DOHH2 (cell line): Measurements from ENCODE around the gene PRRG3.

Experiments used
- H3F3A ChIP-seq: fragments of 200-600 bp; sonication (generic), shearing (Covaris generic); 2 replicates; pipeline ENCODE4 v1.6.0; 2016; ENCODE audit warnings: antibody characterized with exemption, mild to moderate bottlenecking; ENCODE audit not compliant: control insufficient read depth, insufficient read depth
- H3K27ac ChIP-seq: fragments of 200-600 bp; sonication (generic); 2 replicates; pipeline ENCODE4 v1.5.1; 2014; ENCODE audit warnings: low read depth, mild to moderate bottlenecking, low read length, moderate library complexity
- H3K27me3 ChIP-seq: fragments of 200-600 bp; sonication (generic); 2 replicates; pipeline ENCODE4 v1.6.1; 2014; ENCODE audit warnings: mild to moderate bottlenecking, low read length, mixed read lengths; ENCODE audit not compliant: control insufficient read depth
- H3K36me3 ChIP-seq: fragments of 200-600 bp; sonication (generic); 2 replicates; pipeline ENCODE4 v1.6.1; 2014; ENCODE audit warnings: mild to moderate bottlenecking, low read length, moderate library complexity, mixed read lengths; ENCODE audit not compliant: control insufficient read depth
- H3K4me1 ChIP-seq: fragments of 200-600 bp; sonication (generic); 2 replicates; pipeline ENCODE4 v1.6.1; 2014; ENCODE audit warnings: mild to moderate bottlenecking, low read length, mixed read lengths; ENCODE audit not compliant: control insufficient read depth
- H3K4me2 ChIP-seq: fragments of 200-600 bp; sonication (generic); 2 replicates; pipeline ENCODE4 v1.6.0; 2014; ENCODE audit warnings: mild to moderate bottlenecking, low read length, moderate library complexity
- H3K4me3 ChIP-seq: fragments of 200-600 bp; sonication (generic); 2 replicates; pipeline ENCODE4 v1.5.1; 2014; ENCODE audit warnings: mild to moderate bottlenecking, low read length, mixed read lengths
- H3K79me2 ChIP-seq: fragments of 200-600 bp; sonication (generic); 2 replicates; pipeline ENCODE4 v1.6.1; 2014; ENCODE audit warnings: mild to moderate bottlenecking, low read length, mixed read lengths; ENCODE audit not compliant: control insufficient read depth
- H3K9me2 ChIP-seq: fragments of 200-600 bp; sonication (generic); replicated peaks from 2 replicates; pipeline ENCODE4 v1.6.1; 2014; ENCODE audit warnings: mild to moderate bottlenecking, low read length, mixed read lengths; ENCODE audit not compliant: control insufficient read depth
- H3K9me3 ChIP-seq: fragments of 200-600 bp; sonication (generic); 2 replicates; pipeline ENCODE4 v1.6.1; 2014; ENCODE audit warnings: antibody characterized with exemption, low read length, mixed read lengths; ENCODE audit not compliant: control insufficient read depth, insufficient read depth
- H4K20me1 ChIP-seq: fragments of 200-600 bp; sonication (generic); 2 replicates; pipeline ENCODE4 v1.6.0; 2014; ENCODE audit warnings: low read depth, mild to moderate bottlenecking, antibody characterized with exemption, low read length, moderate library complexity; ENCODE audit not compliant: control insufficient read depth, insufficient read depth
- CTCF ChIP-seq: fragments of 200-600 bp; sonication (generic); IDR thresholded peaks from one replicate; pipeline ENCODE4 v1.5.1; 2014; ENCODE audit warnings: antibody characterized with exemption, mild to moderate bottlenecking, low read depth, low read length; ENCODE audit not compliant: poor library complexity, severe bottlenecking
- EZH2phosphoT487 ChIP-seq: fragments of 200-600 bp; sonication (generic); IDR thresholded peaks from 2 replicates; pipeline ENCODE4 v1.6.1; 2017; ENCODE audit warnings: borderline replicate concordance, mild to moderate bottlenecking, antibody characterized with exemption, low read length, moderate library complexity, mixed read lengths

The PRRG3 gene

GRCh38 chrX:151700581-151700980 lies 5.3 kb downstream of the PRRG3 start:
- Histone ChIP-seq H3F3A (no peaks in the 10 kb centered on the region), H3K4me1 (no peaks in the 10 kb centered on the region), H3K9me2 (no peaks in the 10 kb centered on the region), H3K27ac (no peak overlapping the region), H3K9me3 (no peaks in the 10 kb centered on the region), H3K4me3 (no peak overlapping the region), H4K20me1 (no peaks in the 10 kb centered on the region), H3K4me2 (no peak overlapping the region), H3K27me3 (no peaks in the 10 kb centered on the region), H3K79me2 (no peaks in the 10 kb centered on the region), H3K36me3 (no peaks in the 10 kb centered on the region)
- TF ChIP-seq EZH2phosphoT487 (no peak), CTCF (no peak)

- Histone ChIP-seq H3K4me2 (no peak overlapping the region), H3K4me3 (no peak overlapping the region), H3K9me2 (no peaks in the 10 kb centered on the region), H3K4me1 (no peaks in the 10 kb centered on the region), H4K20me1 (no peaks in the 10 kb centered on the region), H3K27ac (no peak overlapping the region), H3K27me3 (no peaks in the 10 kb centered on the region), H3K79me2 (no peaks in the 10 kb centered on the region), H3K36me3 (no peaks in the 10 kb centered on the region), H3F3A (no peaks in the 10 kb centered on the region), H3K9me3 (no peaks in the 10 kb centered on the region)
- no peak for TF ChIP-seq EZH2phosphoT487
- TF ChIP-seq CTCF, result no peak
Observed at GRCh38 chrX:151701071-151701470, 5.8 kb downstream of the PRRG3 start.

GRCh38 chrX:151701531-151701930 lies 6.3 kb downstream of the PRRG3 start:
- H3K9me2 ChIP-seq, result no peaks in the 10 kb centered on the region
- no peak overlapping the region for H3K4me2 ChIP-seq
- no peak overlapping the region for H3K27ac ChIP-seq
- no peaks in the 10 kb centered on the region for H3K4me1 ChIP-seq
- no peaks in the 10 kb centered on the region for H3F3A ChIP-seq
- no peaks in the 10 kb centered on the region for H3K9me3 ChIP-seq
- no peaks in the 10 kb centered on the region for H4K20me1 ChIP-seq
- no peaks in the 10 kb centered on the region for H3K27me3 ChIP-seq
- H3K79me2 ChIP-seq, result no peaks in the 10 kb centered on the region
- no peaks in the 10 kb centered on the region for H3K36me3 ChIP-seq
- TF ChIP-seq EZH2phosphoT487 (no peak), CTCF (no peak)
- H3K4me3 ChIP-seq, result no peak overlapping the region
